Measurements from ENCODE around the gene CUL1. TPM values are rescaled to one million over a fixed set of nuclear protein-coding genes. Genes with fewer than 3 reads are reported as not detected.

CUL1 gene
- total RNA-seq, 6 experiments from 2014 or later, result 42.9 to 50.9 (median 49.2) TPM

DNA sequence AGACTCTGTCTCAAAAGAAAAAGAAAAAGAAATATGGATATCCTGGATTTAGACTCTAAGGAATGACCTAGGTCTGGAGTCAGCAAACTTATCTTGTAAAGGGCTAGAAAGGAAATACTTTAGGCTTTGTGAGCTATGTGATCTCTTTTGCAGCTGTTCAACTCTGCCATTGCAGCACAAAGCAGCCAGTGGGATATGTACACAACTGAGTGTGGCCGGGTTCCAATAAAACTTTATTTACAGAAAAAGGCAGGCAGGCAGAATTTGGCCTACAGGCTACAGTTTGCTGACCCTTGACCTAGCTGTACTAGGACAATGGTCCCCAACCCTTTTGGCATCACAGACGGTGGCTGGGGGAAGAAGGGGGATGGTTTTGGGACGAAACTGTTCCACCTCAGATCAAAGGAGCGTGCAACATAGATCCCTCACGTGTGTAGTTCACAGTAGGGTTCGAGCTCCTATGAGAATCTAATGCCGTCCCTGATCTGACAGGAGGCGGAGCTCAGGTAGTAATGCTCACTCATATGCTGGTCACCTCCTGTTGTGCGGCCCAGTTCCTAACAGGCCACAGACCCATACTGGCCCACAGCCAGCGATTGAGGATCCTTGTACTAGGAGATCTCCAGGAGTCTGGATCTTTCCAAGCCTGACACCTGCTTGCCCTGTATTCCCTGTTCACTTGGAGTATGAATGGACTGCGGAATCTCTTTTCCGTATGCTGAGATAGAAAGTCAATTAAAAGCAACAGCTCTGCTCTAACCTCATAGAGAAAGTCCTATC lies 63.0 kb downstream of the CUL1 start:
- no peaks in the 10 kb centered on the region for H3K9me3 Mint-ChIP-seq
- TF ChIP-seq, protein P1, sequence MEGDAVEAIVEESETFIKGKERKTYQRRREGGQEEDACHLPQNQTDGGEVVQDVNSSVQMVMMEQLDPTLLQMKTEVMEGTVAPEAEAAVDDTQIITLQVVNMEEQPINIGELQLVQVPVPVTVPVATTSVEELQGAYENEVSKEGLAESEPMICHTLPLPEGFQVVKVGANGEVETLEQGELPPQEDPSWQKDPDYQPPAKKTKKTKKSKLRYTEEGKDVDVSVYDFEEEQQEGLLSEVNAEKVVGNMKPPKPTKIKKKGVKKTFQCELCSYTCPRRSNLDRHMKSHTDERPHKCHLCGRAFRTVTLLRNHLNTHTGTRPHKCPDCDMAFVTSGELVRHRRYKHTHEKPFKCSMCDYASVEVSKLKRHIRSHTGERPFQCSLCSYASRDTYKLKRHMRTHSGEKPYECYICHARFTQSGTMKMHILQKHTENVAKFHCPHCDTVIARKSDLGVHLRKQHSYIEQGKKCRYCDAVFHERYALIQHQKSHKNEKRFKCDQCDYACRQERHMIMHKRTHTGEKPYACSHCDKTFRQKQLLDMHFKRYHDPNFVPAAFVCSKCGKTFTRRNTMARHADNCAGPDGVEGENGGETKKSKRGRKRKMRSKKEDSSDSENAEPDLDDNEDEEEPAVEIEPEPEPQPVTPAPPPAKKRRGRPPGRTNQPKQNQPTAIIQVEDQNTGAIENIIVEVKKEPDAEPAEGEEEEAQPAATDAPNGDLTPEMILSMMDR (IDR thresholded peaks at IDR 0.05), result no peak

DNA sequence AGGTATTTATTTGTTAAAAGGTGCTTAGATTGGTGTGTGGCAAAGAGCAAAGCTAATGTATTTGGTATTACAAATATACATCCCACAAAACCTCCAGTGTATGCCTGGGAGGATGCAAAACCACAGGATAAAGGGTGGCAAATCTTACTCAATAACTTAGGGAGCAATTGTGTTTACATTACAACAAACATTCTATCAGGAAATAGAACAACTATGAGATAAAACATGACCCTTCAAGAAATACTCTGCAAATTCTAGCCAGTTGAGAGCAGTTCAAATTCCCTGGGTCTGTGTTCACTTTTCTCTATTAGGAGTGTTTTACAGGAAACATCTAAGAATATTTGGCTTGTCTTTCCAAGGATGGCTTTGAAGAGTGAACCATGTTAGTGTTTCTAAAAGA lies 64.9 kb downstream of the CUL1 start:
- no peak overlapping the region for H3K27ac Mint-ChIP-seq
- no peaks in the 10 kb centered on the region for H3K9me3 Mint-ChIP-seq
- H3K36me3 Mint-ChIP-seq (ENCODE audit: low read depth), result peaks cover 11% of the 10 kb centered on the region; the same call in 1 of the 2 replicates
- H3K4me1 Mint-ChIP-seq (ENCODE audit: low read depth), result peaks cover 12% of the 10 kb centered on the region
- peak; percentile 9 for DNase-seq
- no peaks in the 10 kb centered on the region for H3K27me3 Mint-ChIP-seq (ENCODE audit: insufficient read depth)
- H3K4me3 Mint-ChIP-seq, result no peak overlapping the region
- TF ChIP-seq, protein P1 (IDR thresholded peaks at IDR 0.05), result no peak

More for the DNA sequence above, 63.0 kb downstream of the CUL1 start:
- Mint-ChIP-seq H3K27me3 (ENCODE audit: insufficient read depth) (no peaks in the 10 kb centered on the region), H3K4me3 (no peak overlapping the region), H3K27ac (no peak overlapping the region), H3K36me3 (ENCODE audit: low read depth) (peaks cover 21% of the 10 kb centered on the region), H3K4me1 (ENCODE audit: low read depth) (peaks cover 12% of the 10 kb centered on the region)
- no peak for DNase-seq

DNA sequence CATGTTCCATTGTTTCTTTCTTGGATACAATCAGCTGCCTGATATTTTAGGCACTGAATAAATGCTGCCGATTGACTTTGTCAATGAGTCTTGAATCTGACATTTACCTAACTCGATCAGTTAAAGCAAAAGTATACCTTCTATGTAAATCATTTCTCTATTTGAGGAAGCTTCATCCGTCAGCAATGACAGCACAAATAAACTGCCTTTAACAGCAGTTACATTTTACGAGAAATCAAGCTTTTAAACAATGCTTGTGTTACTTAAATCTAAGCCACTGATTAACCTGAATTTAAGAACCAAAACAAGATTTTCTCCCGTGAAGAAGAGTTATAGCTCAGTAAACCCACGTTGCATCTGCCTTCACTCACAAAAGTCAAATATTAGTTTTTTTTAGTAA lies 71.3 kb downstream of the CUL1 start:
- no peak for DNase-seq
- TF ChIP-seq, protein P1 (IDR thresholded peaks at IDR 0.05), result no peak
- no peak overlapping the region for H3K27ac Mint-ChIP-seq
- peaks cover 18% of the 10 kb centered on the region for H3K36me3 Mint-ChIP-seq (ENCODE audit: low read depth)
- no peaks in the 10 kb centered on the region for H3K9me3 Mint-ChIP-seq
- H3K4me3 Mint-ChIP-seq, result no peak overlapping the region
- peaks cover 29% of the 10 kb centered on the region for H3K4me1 Mint-ChIP-seq (ENCODE audit: low read depth)
- H3K27me3 Mint-ChIP-seq (ENCODE audit: insufficient read depth), result no peaks in the 10 kb centered on the region; the same call in 1 of the 2 replicates

DNA sequence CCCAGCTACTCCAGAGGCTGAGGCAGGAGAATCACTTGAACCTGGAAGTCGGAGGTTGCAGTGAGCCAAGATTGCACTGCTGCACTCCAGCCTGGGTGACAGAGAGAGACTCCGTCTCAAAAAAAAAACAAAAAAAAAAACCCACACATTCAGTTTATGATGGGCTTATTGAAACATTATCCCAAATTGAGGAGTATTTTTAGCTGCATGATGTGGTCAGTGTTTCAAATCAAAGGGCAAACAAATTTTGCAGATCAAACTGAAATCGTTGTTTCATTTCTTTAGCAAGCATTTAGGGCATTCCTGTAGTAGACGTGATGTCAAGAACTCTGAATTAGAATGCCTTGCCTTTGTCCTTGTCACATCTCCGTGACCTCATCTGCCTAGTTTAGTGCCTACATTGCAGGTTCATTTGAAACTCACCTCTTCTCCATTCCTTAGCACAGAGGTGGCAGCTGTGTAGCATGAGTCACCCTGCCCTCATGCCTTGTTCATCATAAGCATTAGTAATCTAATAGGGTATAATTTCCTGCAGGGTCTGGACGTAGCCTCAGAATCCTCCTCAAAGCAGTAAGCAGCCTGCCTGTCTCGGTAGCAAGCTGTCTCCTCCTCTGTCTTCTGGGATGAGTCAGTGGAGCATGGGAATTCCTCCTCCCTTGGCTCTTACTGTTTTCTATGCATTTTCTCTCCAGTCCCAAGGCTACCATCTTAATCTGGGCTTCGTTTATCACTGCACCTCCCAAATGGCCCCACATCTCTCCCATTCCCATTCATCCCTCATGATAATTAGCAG lies 73.8 kb downstream of the CUL1 start:
- Mint-ChIP-seq H3K4me3 (peak overlapping the region; percentile 69), H3K27ac (peak overlapping the region; percentile 80), H3K27me3 (ENCODE audit: insufficient read depth) (no peaks in the 10 kb centered on the region; the same call in 1 of the 2 replicates), H3K9me3 (no peaks in the 10 kb centered on the region), H3K4me1 (ENCODE audit: low read depth) (peaks cover 36% of the 10 kb centered on the region), H3K36me3 (ENCODE audit: low read depth) (peaks cover 29% of the 10 kb centered on the region)
- TF ChIP-seq, protein P1 (IDR thresholded peaks at IDR 0.05), result no peak
- DNase-seq, result peak; percentile 95

DNA sequence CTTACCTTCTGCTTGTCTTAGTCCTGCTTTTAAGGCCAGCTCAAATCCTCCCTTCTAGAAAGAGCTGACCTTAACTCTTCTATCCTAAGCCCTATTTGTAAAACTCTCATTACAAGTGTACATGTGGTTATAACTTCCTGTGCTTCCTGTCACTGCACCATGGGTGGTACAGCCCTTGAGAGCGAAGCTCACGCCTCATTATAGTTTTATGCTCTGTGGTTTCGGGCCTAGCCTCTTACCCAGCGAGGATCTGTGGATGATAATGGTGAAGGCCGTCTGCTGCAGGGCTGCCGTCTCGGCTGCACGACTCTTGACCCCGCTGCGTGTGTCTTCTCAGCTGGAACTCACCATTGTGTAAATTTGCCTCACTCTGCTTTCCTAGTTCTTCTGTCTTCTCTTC lies 74.6 kb downstream of the CUL1 start:
- Mint-ChIP-seq H3K4me1 (ENCODE audit: low read depth) (peaks cover 36% of the 10 kb centered on the region), H3K36me3 (ENCODE audit: low read depth) (peaks cover 29% of the 10 kb centered on the region), H3K9me3 (no peaks in the 10 kb centered on the region), H3K4me3 (peak overlapping the region; percentile 69), H3K27ac (peak overlapping the region; percentile 80), H3K27me3 (ENCODE audit: insufficient read depth) (no peaks in the 10 kb centered on the region; the same call in 1 of the 2 replicates)
- TF ChIP-seq, protein P1 (IDR thresholded peaks at IDR 0.05), result no peak
- DNase-seq, result no peak
